ENCODE measurements around the gene SHLD2. TPM values are rescaled to one million over a fixed set of nuclear protein-coding genes. Genes with fewer than 3 reads are reported as not detected.
"Not testable (repeated sequence)": the region's sequence is repeated elsewhere in the genome, so short reads cannot be mapped to it uniquely, and the experiment has no call there.

The SHLD2 gene
- total RNA-seq, 1 donor from 2014 or later, result 19.3 TPM

- not testable (repeated sequence) for H3K27ac ChIP-seq (ENCODE audit: low read depth, low read length)
Observed at GRCh38 chr10:87237244-87237643, 142.2 kb downstream of the SHLD2 start.

GRCh38 chr10:87239346-87239808, 144.4 kb downstream of the SHLD2 start:
- not testable (repeated sequence) for H3K4me3 ChIP-seq (ENCODE audit: low read length in 3 of 3); H3K36me3 ChIP-seq (ENCODE audit: control insufficient read depth in 3 of 3, insufficient read depth in 3 of 3, low read length in 3 of 3); H3K27me3 ChIP-seq (ENCODE audit: control insufficient read depth in 3 of 3, insufficient read depth in 3 of 3, low read length in 3 of 3); H3K4me1 ChIP-seq (ENCODE audit: control insufficient read depth in 3 of 3, insufficient read depth in 3 of 3, low read length in 3 of 3); H3K9ac ChIP-seq (ENCODE audit: low read depth in 1 of 3, low read length in 3 of 3); H3K9me3 ChIP-seq (ENCODE audit: control insufficient read depth in 3 of 3, low read length in 3 of 3); H3K27ac ChIP-seq (ENCODE audit: low read depth, low read length)

More at GRCh38 chr10:87237244-87237643, 142.2 kb downstream of the SHLD2 start:
- not testable (repeated sequence) for H3K9me3 ChIP-seq (ENCODE audit: control insufficient read depth in 3 of 3, low read length in 3 of 3); H3K27me3 ChIP-seq (ENCODE audit: control insufficient read depth in 3 of 3, insufficient read depth in 3 of 3, low read length in 3 of 3); H3K36me3 ChIP-seq (ENCODE audit: control insufficient read depth in 3 of 3, insufficient read depth in 3 of 3, low read length in 3 of 3); H3K4me1 ChIP-seq (ENCODE audit: control insufficient read depth in 3 of 3, insufficient read depth in 3 of 3, low read length in 3 of 3); H3K9ac ChIP-seq (ENCODE audit: low read depth in 1 of 3, low read length in 3 of 3); H3K4me3 ChIP-seq (ENCODE audit: low read length in 3 of 3)

Other genes starting within 250 kb of the SHLD2 start
- gene MMRN2, start 137.6 kb upstream of the SHLD2 start, total RNA-seq, result 25.6 TPM
- 4.2 TPM for gene SNCG, start 136.6 kb upstream of the SHLD2 start, total RNA-seq
- gene ADIRF, start 126.7 kb upstream of the SHLD2 start, total RNA-seq, result 11.5 TPM
- not detected for gene FAM25A, start 74.9 kb upstream of the SHLD2 start, total RNA-seq
- 108 TPM for gene GLUD1, start 363 bp upstream of the SHLD2 start, total RNA-seq
- 1.0 TPM for gene NUTM2A, start 130.2 kb downstream of the SHLD2 start, total RNA-seq

Data from skeletal muscle tissue (tissue), 4 donors.